Caco-2 (cell line): ENCODE results near the gene UBE2L3. TPM values are rescaled to one million over a fixed set of nuclear protein-coding genes. Genes with fewer than 3 reads are reported as not detected.
A peak's percentile ranks its signal among the peaks of the same experiment; 100 is the strongest.

Source experiments
- BruUV-seq: library from RNA; stranded (reverse); fragments of 400-500 nt; replicated peaks from 2 replicates; lab custom pipeline; 2021; lab: Mats Ljungman, UMichigan
- CTCF ChIA-PET: fragments of 300-600 bp; sonication (Branson Sonifier 250); formaldehyde crosslinking; loops from one replicate; lab custom pipeline; 2022; ENCODE audit warnings: antibody characterized with exemption; lab: Charles Lee
- POLR2A ChIA-PET: fragments of 300-600 bp; sonication (Branson Sonifier 250); formaldehyde crosslinking; loops from one replicate; lab custom pipeline; 2022; ENCODE audit warnings: antibody characterized with exemption; lab: Charles Lee
- DNase-seq, 2 experiments: peaks; one replicate each; pipeline versions ENCODE4 v3.0.0 to v3.0.0-alpha.2; 2020 to 2022
- H3K27me3 ChIP-seq: replicated peaks from 2 replicates; pipeline ENCODE4 v1.6.0; 2011; ENCODE audit warnings: low read length; ENCODE audit not compliant: control insufficient read depth, insufficient read depth
- H3K36me3 ChIP-seq: 2 replicates; pipeline ENCODE4 v1.5.1; 2011; ENCODE audit warnings: low read length; ENCODE audit not compliant: control insufficient read depth, insufficient read depth
- H3K4me1 ChIP-seq: fragments of 250-450 bp; sonication (Bioruptor Pico); 2 replicates; pipeline ENCODE4 v1.5.1; 2020; ENCODE audit warnings: mild to moderate bottlenecking
- H3K4me3 ChIP-seq: 2 replicates; pipeline ENCODE4 v1.5.1; 2011; ENCODE audit warnings: low read depth, mild to moderate bottlenecking, control low read depth, low read length
- H3K9me3 ChIP-seq: fragments of 250-450 bp; sonication (Bioruptor Pico); 2 replicates; pipeline ENCODE4 v1.5.1; 2020; ENCODE audit warnings: mild to moderate bottlenecking, moderate library complexity
- H3K27ac Mint-ChIP-seq: one replicate; pipeline ENCODE4 v1.8.0; 2022; ENCODE audit warnings: mixed read lengths; ENCODE audit not compliant: unreplicated experiment
- H3K27me3 Mint-ChIP-seq: one replicate; pipeline ENCODE4 v1.8.0; 2022; ENCODE audit warnings: mixed read lengths; ENCODE audit not compliant: insufficient read depth, unreplicated experiment
- H3K36me3 Mint-ChIP-seq: one replicate; pipeline ENCODE4 v1.8.0; 2022; ENCODE audit warnings: mild to moderate bottlenecking, mixed read lengths; ENCODE audit not compliant: insufficient read depth, unreplicated experiment
- H3K4me1 Mint-ChIP-seq: one replicate; pipeline ENCODE4 v1.8.0; 2022; ENCODE audit warnings: low read depth, mixed read lengths; ENCODE audit not compliant: unreplicated experiment
- H3K4me3 Mint-ChIP-seq: one replicate; pipeline ENCODE4 v1.8.0; 2022; ENCODE audit warnings: mild to moderate bottlenecking, moderate library complexity, mixed read lengths; ENCODE audit not compliant: unreplicated experiment
- H3K9me3 Mint-ChIP-seq: one replicate; pipeline ENCODE4 v1.8.0; 2022; ENCODE audit warnings: mixed read lengths; ENCODE audit not compliant: unreplicated experiment
- CTCF ChIP-seq, 2 experiments: fragments of 200-600 bp in 1 of 2; IDR thresholded peaks; 1 replicate in 1 of 2; 2 replicates in 1 of 2; pipeline versions ENCODE4 v1.5.1 to v1.8.0; 2011 to 2022; ENCODE audit warnings: antibody characterized with exemption in 1 of 2, control low read depth in 1 of 2, inconsistent platforms in 1 of 2, low read depth in 1 of 2, low read length in 1 of 2, mild to moderate bottlenecking in 1 of 2, moderate library complexity in 1 of 2; ENCODE audit not compliant: insufficient read depth in 1 of 2, severe bottlenecking in 1 of 2, unreplicated experiment in 1 of 2
- intact Hi-C: fragments of 100-400 bp; cut with micrococcal nuclease; formaldehyde crosslinking; loops from one replicate; pipeline ENCODE4 v1.10.0; 2022; ENCODE audit not compliant: unreplicated experiment
- total RNA-seq: library from RNA; stranded (reverse); gene quantifications from 2 replicates; pipeline ENCODE4 v1.2.3, GENCODE V29; 2022

Gene UBE2L3
- total RNA-seq, 1 experiment from 2014 or later = 63.4 TPM

- Histone ChIP-seq H3K4me1 (peaks cover 5% of the 10 kb centered on the region; the same call in 1 of the 2 replicates), H3K36me3 (peaks cover 4% of the 10 kb centered on the region; the same call in 1 of the 2 replicates), H3K27me3 (no peaks in the 10 kb centered on the region), H3K4me3 (no peak overlapping the region), H3K9me3 (no peaks in the 10 kb centered on the region)
- Mint-ChIP-seq H3K27ac (no peak overlapping the region), H3K27me3 (no peaks in the 10 kb centered on the region), H3K4me1 (peaks cover 11% of the 10 kb centered on the region), H3K9me3 (no peaks in the 10 kb centered on the region), H3K4me3 (no peak overlapping the region), H3K36me3 (peaks cover 84% of the 10 kb centered on the region)
- ChIA-PET CTCF (interaction anchor here (0.8 to 3.4 kb wide), 3 partner anchors 16 to 33 kb away, joined by 3 to 29 read pairs (median 12); partner anchors contain the start of gene SDF2L1), POLR2A (no interaction called here)
- no TSS peak for BruUV-seq
- intact Hi-C loops = no loop called here
- TF ChIP-seq CTCF (IDR thresholded peaks at IDR 0.05; ENCODE audit: insufficient read depth in 1 of 2, low read depth in 1 of 2, low read length in 1 of 2, severe bottlenecking in 1 of 2, unreplicated experiment in 1 of 2) = no peak
- DNase-seq = no peak
These were observed 58.7 kb downstream of the UBE2L3 start for GRCh38 chr22:21626073-21626734.

- Mint-ChIP-seq H3K36me3 (peaks cover 77% of the 10 kb centered on the region), H3K4me3 (peak overlapping the region; percentile 79), H3K4me1 (peaks cover 9% of the 10 kb centered on the region), H3K9me3 (no peaks in the 10 kb centered on the region), H3K27me3 (no peaks in the 10 kb centered on the region), H3K27ac (no peak overlapping the region)
- peaks cover 4% of the 10 kb centered on the region; the same call in 1 of the 2 replicates for H3K36me3 ChIP-seq
- H3K9me3 ChIP-seq = no peaks in the 10 kb centered on the region
- no peak for DNase-seq
- no TSS peak for BruUV-seq
- intact Hi-C loops = no loop called here
- H3K27me3 ChIP-seq = no peaks in the 10 kb centered on the region
- H3K4me3 ChIP-seq = no peak overlapping the region
- ChIA-PET CTCF (interaction anchor here (0.8 to 6.9 kb wide), 4 partner anchors 15 to 33 kb away, joined by 3 to 179 read pairs (median 20); partner anchors contain the start of gene SDF2L1), POLR2A (interaction anchor here (4.4 kb wide), 1 partner anchor 15 kb away, joined by 81 read pairs; the partner anchor contains the start of gene SDF2L1)
- no peak for TF ChIP-seq CTCF (IDR thresholded peaks at IDR 0.05; ENCODE audit: insufficient read depth in 1 of 2, low read depth in 1 of 2, low read length in 1 of 2, severe bottlenecking in 1 of 2, unreplicated experiment in 1 of 2)
- H3K4me1 ChIP-seq = peaks cover 5% of the 10 kb centered on the region; the same call in 1 of the 2 replicates
These were observed 59.4 kb downstream of the UBE2L3 start for GRCh38 chr22:21626735-21627469.
